Mesenteric fat pad (tissue), 1 donor: ENCODE measurements around the gene ARHGAP11A. TPM values are rescaled to one million over a fixed set of nuclear protein-coding genes. Genes with fewer than 3 reads are reported as not detected.

Experiments
- DNase-seq: peaks from one replicate; pipeline ENCODE4 v3.0.0-alpha.2; 2020; ENCODE audit warnings: low spot score
- total RNA-seq: library from RNA; stranded (reverse); fragmentation: NEBNext Ultra II Directional; extraction: Animal tissue kit (Norgen Biotek cat#: 25700); gene quantifications from one replicate; pipeline ENCODE4 v1.2.1, GENCODE V29; 2021
- donor health status: DM: yes; HTN: yes; CAD: no.

The ARHGAP11A gene
- total RNA-seq, 1 donor from 2014 or later: 2.0 TPM

DNA sequence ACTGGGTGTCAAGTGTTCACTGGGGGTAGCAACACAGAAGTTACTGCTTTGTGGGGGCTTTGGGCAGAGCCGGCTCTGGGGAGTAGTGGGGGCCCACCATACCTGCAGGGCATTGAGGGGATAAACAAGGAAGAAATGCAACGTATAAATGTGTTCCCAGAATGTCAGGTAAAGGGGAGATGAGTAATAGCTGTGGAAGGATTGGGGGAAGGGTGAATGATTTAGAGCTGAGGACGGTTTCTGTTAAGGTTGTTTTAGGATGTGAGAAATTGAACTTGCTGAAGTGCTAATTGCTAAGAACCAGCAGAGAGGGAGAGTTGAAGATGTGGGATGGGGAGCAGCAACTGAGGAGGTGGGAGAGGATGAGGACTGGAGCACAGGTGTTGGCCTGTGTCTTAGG lies 36.9 kb downstream of the ARHGAP11A start:
- no peak for DNase-seq

GRCh38 chr15:32656091-32656490 lies 40.8 kb downstream of the ARHGAP11A start:
- no peak for DNase-seq

GRCh38 chr15:32656496-32656895 lies 41.2 kb downstream of the ARHGAP11A start:
- DNase-seq: no peak

DNA sequence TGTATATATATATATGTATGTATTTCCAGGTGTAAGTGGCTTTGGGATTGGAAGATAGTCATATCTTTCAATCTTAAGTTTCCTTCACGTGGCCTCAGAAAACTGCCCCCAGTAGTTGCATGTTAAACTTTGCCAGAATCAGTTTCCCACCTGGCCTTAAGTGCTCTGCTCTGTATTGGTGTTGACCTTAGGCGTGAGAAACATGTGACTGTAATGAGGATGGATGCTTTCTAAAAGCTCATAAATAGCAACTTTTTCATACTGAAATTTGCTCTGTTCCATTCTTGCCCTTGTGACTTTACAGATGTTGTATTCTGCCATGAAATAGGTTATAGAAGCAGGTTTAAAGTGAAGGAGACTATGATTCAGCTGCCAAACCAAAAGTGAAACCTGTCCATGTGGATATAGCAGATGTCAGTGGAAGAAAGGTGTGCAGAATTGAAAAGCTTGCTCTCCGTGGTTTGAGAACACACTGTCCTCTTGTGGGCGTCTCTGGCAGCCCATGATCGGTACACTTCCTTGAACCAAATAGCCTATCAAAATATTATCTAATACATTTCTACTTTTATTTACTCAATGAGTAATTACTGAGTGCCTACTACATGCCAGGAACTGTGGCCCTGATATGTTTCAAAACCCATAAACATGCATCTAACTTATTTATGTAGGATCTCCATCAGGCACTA lies 42.0 kb downstream of the ARHGAP11A start:
- no peak for DNase-seq

GRCh38 chr15:32657941-32658340 lies 42.6 kb downstream of the ARHGAP11A start:
- DNase-seq: no peak

GRCh38 chr15:32659340-32660155 lies 44.2 kb downstream of the ARHGAP11A start:
- no peak for DNase-seq

GRCh38 chr15:32663671-32664070 lies 48.4 kb downstream of the ARHGAP11A start:
- DNase-seq: no peak

- no peak for DNase-seq
These were observed 49.5 kb downstream of the ARHGAP11A start for GRCh38 chr15:32664796-32665195.

DNA sequence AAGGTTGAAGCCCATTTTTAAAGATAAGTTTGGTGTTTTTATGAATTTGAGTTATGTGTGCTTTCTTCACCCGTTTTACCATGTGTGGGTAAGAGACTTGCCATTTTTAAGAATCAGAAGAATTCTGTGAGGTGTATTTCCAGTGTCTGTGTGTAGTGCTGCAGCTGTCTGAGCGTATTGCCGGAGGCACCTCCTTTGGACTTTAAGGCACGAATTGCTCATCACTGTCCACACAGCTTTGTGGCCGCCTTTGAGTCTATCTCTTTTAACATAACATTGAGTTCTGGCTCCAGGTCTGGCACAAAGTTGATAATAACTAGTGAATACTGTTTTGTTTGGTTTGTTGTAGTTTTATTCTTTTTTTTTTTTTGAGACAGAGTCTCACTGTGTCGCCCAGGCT lies 52.0 kb downstream of the ARHGAP11A start:
- no peak for DNase-seq

GRCh38 chr15:32668942-32669341 lies 53.6 kb downstream of the ARHGAP11A start:
- no peak for DNase-seq

DNA sequence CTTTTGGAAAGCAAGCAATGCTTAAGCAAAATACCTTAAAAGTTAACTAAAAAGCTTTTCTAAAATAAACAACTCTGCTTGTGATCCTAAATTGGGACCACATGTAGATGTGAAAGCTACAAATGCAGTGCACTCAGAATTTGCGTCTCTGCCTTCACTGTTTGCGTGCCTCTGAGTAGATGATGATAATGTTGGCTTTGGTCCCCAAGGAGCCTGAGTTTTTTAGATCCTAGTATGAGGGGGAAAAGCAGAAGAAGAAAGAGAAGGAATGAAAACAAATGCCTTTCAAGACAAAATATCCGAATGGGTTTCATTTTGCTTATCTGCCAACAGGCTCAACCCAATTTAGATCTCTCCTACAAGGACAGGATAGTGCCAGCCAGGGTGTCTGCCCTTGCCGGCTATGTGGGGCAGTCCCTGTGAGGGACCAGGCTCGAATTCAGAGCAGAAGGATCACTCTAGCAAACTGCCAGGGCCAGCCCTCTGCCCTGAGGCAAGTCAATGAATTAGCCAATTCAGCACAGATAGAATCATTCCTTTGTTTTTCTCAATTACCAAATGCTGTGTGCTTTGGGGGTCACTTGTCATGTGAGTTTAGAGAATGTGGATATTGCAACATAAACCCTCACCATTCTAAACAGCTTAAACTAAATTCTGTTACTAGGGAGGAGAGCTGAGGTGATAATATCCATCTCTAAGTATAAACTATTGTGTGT lies 54.8 kb downstream of the ARHGAP11A start:
- no peak for DNase-seq

DNA sequence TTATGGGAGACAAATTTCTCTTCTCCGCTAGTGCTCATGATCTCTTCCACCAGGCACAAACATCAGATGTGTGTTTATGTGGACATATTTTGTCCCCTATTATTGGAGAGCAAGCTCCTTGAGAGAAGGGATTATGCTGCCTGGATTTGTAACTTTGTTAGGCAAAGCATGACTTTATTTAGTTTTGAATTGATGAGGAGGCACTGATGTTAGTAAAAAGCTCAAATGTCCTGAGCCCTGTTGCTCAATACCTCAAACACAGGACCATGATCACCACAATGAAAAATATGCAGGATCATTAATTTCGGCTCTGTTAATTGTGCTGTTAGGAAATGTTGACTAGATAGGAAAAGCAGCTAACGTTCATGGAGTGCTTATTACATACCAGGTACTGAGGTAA lies 55.3 kb downstream of the ARHGAP11A start:
- no peak for DNase-seq

DNA sequence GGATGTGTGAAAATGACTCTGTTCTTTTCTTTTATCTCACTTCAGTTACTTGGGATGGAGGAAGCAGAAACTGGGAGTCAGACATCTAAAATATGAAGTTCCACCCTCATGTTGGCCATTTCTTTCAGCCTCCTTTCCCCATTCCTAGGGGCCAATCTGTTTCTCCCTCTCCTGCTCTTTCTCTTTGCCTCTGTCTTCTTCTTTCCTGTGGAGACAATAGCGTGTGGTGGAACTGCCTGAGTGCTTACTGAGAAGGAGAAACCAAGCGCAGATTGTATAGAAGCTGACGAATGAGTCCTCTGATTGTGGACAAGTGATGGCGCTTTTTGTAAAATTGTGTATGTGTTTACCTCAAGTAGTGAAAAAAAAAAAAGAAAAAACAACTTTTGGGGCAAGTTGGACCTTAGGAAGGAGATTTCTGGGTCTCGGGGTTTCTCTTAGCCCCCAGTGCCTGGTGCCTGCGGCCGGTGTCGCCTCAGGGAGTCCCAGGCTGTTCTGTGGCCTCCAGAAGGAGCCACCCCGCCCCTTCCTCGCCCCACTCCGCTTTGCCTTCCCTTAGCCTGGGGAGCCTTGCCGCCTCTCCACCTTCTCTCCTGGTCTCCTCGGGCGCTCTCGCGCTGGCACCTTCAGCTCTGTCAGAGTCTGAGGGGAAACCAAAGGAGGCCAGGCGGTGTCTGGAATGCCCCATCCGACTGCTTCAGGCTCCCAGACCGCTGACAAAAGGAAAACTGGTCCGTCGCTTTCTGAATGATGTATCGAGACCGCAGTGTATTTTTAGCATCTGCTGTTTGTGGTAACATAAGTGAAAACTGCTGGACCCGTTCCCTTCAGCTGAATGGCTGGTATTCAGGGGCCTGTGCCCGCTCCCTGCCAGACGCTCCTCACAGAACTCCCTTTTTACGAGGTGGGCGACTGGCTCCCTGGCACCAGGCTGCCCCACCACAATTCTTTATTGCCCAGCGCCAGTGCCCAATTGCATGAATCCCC lies 56.3 kb downstream of the ARHGAP11A start:
- no peak for DNase-seq

- no peak for DNase-seq
These were observed 59.4 kb downstream of the ARHGAP11A start for GRCh38 chr15:32674681-32675080.

GRCh38 chr15:32675466-32675865 lies 60.2 kb downstream of the ARHGAP11A start:
- DNase-seq: no peak

DNA sequence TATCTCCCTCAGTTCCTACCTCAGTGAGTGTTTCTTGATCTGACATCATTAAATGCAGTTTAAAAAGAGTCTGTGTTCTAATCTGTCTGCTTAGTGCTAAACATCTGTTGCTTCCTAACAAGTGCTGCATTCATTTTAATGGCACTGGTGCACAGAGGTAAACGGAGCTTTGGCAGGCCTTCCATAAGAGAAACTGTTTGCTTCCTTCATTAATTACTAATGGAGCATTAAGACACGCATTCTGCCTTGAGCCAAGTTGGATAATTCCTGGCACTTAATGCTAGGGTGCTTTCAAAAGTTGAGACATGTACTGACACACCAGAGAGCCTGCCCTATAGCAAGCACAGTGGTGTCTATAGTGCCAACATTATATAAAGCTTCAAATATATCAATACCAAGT lies 60.9 kb downstream of the ARHGAP11A start:
- no peak for DNase-seq

- no peak for DNase-seq
These were observed 62.0 kb downstream of the ARHGAP11A start for GRCh38 chr15:32677238-32677750.

GRCh38 chr15:32679298-32679690 lies 64.0 kb downstream of the ARHGAP11A start:
- no peak for DNase-seq

DNA sequence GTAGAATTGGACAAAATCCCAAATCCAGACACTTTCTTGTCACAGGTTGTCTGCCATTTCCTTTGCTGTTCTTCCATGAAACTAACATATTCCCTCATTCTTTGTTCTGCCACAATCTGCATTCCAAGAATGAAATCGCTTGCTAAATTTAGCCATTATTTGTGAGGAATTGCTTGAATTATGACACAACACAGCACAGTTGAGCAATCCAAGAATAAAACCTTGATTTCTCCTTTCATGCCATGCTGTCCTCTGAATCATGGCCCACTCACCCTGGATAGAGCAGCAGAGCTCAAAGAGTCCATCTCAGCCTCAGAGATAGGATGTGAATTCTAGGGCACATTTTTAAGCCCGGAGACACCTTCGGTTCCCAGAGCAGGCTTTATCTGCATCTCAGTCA lies 67.3 kb downstream of the ARHGAP11A start:
- DNase-seq: no peak

GRCh38 chr15:32682977-32683630 lies 67.8 kb downstream of the ARHGAP11A start:
- no peak for DNase-seq
